ENCODE data around the gene RHEBL1.

RHEBL1 gene

DNA sequence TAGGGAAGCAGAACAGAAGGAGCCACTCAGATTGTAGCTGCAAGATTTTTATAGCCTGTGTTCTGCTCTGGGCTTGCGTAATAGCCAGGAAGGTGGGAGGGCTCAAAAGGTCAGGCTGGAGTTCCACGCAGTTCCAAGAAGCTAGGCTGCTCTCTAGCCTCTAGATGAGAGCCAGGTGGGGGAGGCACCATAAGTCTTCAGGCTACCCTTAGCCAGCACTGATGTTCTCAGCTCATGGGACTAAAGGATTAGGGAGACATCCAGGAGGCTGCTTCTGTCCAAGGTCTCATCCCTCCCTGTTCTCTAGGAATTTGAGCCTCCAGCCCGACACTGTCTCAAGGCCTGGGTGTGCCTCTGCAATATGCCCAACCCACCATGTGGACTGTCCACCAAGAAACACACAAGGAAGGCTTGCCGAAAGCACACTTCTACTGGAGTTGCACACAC is 39.2 kb upstream of the RHEBL1 start (continued):
- TF ChIP-seq, protein P1, sequence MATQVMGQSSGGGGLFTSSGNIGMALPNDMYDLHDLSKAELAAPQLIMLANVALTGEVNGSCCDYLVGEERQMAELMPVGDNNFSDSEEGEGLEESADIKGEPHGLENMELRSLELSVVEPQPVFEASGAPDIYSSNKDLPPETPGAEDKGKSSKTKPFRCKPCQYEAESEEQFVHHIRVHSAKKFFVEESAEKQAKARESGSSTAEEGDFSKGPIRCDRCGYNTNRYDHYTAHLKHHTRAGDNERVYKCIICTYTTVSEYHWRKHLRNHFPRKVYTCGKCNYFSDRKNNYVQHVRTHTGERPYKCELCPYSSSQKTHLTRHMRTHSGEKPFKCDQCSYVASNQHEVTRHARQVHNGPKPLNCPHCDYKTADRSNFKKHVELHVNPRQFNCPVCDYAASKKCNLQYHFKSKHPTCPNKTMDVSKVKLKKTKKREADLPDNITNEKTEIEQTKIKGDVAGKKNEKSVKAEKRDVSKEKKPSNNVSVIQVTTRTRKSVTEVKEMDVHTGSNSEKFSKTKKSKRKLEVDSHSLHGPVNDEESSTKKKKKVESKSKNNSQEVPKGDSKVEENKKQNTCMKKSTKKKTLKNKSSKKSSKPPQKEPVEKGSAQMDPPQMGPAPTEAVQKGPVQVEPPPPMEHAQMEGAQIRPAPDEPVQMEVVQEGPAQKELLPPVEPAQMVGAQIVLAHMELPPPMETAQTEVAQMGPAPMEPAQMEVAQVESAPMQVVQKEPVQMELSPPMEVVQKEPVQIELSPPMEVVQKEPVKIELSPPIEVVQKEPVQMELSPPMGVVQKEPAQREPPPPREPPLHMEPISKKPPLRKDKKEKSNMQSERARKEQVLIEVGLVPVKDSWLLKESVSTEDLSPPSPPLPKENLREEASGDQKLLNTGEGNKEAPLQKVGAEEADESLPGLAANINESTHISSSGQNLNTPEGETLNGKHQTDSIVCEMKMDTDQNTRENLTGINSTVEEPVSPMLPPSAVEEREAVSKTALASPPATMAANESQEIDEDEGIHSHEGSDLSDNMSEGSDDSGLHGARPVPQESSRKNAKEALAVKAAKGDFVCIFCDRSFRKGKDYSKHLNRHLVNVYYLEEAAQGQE (tag by site-specific recombination; IDR thresholded peaks at IDR 0.05) = peak; percentile 88
- TF ChIP-seq ZNF121 (tag by site-specific recombination; IDR thresholded peaks at IDR 0.05) (no peak), ZNF223 (tag by site-specific recombination; IDR thresholded peaks at IDR 0.05) (no peak), ZNF747 (tag by site-specific recombination; IDR thresholded peaks at IDR 0.05) (no peak), ZNF174 (tag by site-specific recombination; IDR thresholded peaks at IDR 0.05) (no peak), ZNF175 (tag by site-specific recombination; IDR thresholded peaks at IDR 0.05) (no peak), ZNF324 (tag by site-specific recombination; IDR thresholded peaks at IDR 0.05) (no peak), IKZF3 (tag by site-specific recombination; IDR thresholded peaks at IDR 0.05) (peak; percentile 16; the same call in 1 of the 2 replicates), ZNF792 (tag by site-specific recombination; IDR thresholded peaks at IDR 0.05) (no peak), KLF8 (tag by site-specific recombination; IDR thresholded peaks at IDR 0.05) (no peak), ZNF830 (tag by site-specific recombination; IDR thresholded peaks at IDR 0.05; ENCODE audit: low read depth) (no peak), ZNF266 (tag by site-specific recombination; IDR thresholded peaks at IDR 0.05; ENCODE audit: low read depth) (no peak), ZNF138 (tag by site-specific recombination; IDR thresholded peaks at IDR 0.05; ENCODE audit: borderline replicate concordance) (no peak), ZBTB17 (tag by site-specific recombination; IDR thresholded peaks at IDR 0.05) (peak; percentile 34), ZNF311 (tag by site-specific recombination; IDR thresholded peaks at IDR 0.05; ENCODE audit: borderline replicate concordance) (no peak), ZNF777 (tag by site-specific recombination; IDR thresholded peaks at IDR 0.05; ENCODE audit: borderline replicate concordance) (no peak), ZNF670 (tag by site-specific recombination; IDR thresholded peaks at IDR 0.05; ENCODE audit: low read depth) (no peak), ZNF561 (tag by site-specific recombination; IDR thresholded peaks at IDR 0.05; ENCODE audit: borderline replicate concordance) (no peak), ZNF221 (tag by site-specific recombination; IDR thresholded peaks at IDR 0.05; ENCODE audit: borderline replicate concordance) (no peak), ZNF521 (tag by site-specific recombination; IDR thresholded peaks at IDR 0.05) (no peak), ZFP41 (tag by site-specific recombination; IDR thresholded peaks at IDR 0.05; ENCODE audit: borderline replicate concordance) (no peak), ZNF350 (tag by site-specific recombination; IDR thresholded peaks at IDR 0.05) (no peak), ZNF654 (tag by site-specific recombination; IDR thresholded peaks at IDR 0.05; ENCODE audit: low read depth) (no peak), ZNF473 (tag by site-specific recombination; IDR thresholded peaks at IDR 0.05) (no peak), ZNF10 (tag by site-specific recombination; IDR thresholded peaks at IDR 0.05) (no peak), ZFP37 (tag by site-specific recombination; IDR thresholded peaks at IDR 0.05) (no peak), ZNF426 (tag by site-specific recombination; IDR thresholded peaks at IDR 0.05) (no peak), ZNF776 (tag by site-specific recombination; IDR thresholded peaks at IDR 0.05; ENCODE audit: borderline replicate concordance) (no peak), KLF9 (tag by site-specific recombination; IDR thresholded peaks at IDR 0.05; ENCODE audit: low read depth) (0 out of 2 replicates have a peak, but pooled peaks have one; percentile 10), SP2 (tag by site-specific recombination; IDR thresholded peaks at IDR 0.05) (peak; percentile 47; the same call in 1 of the 2 replicates), ZNF248 (tag by site-specific recombination; IDR thresholded peaks at IDR 0.05) (no peak), GLI2 (tag by site-specific recombination; IDR thresholded peaks at IDR 0.05; ENCODE audit: borderline replicate concordance, low read depth) (no peak), GLI4 (tag by site-specific recombination; IDR thresholded peaks at IDR 0.05) (no peak)
- TF ChIP-seq, protein P2, sequence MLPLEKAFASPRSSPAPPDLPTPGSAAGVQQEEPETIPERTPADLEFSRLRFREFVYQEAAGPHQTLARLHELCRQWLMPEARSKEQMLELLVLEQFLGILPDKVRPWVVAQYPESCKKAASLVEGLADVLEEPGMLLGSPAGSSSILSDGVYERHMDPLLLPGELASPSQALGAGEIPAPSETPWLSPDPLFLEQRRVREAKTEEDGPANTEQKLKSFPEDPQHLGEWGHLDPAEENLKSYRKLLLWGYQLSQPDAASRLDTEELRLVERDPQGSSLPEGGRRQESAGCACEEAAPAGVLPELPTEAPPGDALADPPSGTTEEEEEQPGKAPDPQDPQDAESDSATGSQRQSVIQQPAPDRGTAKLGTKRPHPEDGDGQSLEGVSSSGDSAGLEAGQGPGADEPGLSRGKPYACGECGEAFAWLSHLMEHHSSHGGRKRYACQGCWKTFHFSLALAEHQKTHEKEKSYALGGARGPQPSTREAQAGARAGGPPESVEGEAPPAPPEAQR (tag by site-specific recombination; IDR thresholded peaks at IDR 0.05) = no peak
- TF ChIP-seq, protein P3, sequence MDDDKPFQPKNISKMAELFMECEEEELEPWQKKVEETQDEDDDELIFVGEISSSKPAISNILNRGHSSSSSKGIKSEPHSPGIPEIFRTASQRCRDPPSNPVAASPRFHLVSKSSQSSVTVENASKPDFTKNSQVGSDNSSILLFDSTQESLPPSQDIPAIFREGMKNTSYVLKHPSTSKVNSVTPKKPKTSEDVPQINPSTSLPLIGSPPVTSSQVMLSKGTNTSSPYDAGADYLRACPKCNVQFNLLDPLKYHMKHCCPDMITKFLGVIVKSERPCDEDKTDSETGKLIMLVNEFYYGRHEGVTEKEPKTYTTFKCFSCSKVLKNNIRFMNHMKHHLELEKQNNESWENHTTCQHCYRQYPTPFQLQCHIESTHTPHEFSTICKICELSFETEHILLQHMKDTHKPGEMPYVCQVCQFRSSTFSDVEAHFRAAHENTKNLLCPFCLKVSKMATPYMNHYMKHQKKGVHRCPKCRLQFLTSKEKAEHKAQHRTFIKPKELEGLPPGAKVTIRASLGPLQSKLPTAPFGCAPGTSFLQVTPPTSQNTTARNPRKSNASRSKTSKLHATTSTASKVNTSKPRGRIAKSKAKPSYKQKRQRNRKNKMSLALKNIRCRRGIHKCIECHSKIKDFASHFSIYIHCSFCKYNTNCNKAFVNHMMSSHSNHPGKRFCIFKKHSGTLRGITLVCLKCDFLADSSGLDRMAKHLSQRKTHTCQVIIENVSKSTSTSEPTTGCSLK (tag by site-specific recombination; IDR thresholded peaks at IDR 0.05) = no peak
